Measurements from ENCODE around the gene LRBA. TPM values are rescaled to one million over a fixed set of nuclear protein-coding genes. Genes with fewer than 3 reads are reported as not detected.

Gene LRBA
- total and polyA plus RNA-seq, 9 of the 15 experiments (the other 6 are each of a cell fraction or from before 2014, with no cell fraction given) = 24.2 to 88.7 (median 59.7) TPM

DNA sequence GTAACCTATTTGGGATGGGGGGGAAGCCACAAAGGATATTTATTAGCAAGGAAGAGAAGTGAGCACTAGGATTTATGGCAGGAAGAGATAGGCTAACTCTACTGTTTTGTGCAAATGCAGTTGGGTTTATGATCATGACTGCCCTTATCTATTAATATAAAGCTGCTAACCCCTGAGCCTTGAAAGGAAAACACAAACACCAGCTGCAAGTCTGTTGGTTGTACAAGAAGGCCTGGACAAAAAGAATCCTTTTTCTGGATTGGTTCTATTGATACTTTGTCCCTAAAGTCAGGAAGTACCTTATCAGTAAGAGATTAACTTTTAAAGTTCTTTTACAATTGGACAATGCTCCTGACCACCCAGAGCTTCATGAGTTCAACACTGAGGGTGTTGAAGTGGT, 188.8 kb downstream of the LRBA start:
- H3K9me1 ChIP-seq (ENCODE audit: control insufficient read depth, insufficient read depth, low read length) = no peaks in the 10 kb centered on the region
- intact Hi-C loops (cut with micrococcal nuclease) (no loop called here), in situ Hi-C loops (cut with MboI) (no loop called here)
- no peak overlapping the region for H3K9ac ChIP-seq (ENCODE audit: insufficient read depth in 1 of 2, low read depth in 2 of 2, low read length in 2 of 2)
- DNase-seq (ENCODE audit: extremely low read depth in 1 of 4, low spot score in 3 of 4) (no peak), FAIRE-seq (no peak), ATAC-seq (no peak)
- ChIA-PET CTCF (ENCODE audit: low intra/inter-chr PET ratio) (no interaction called here), POLR2A (no interaction called here)
- H3K27me3 ChIP-seq (ENCODE audit: control insufficient read depth in 2 of 2, insufficient read depth in 2 of 2, low read length in 2 of 2) = no peaks in the 10 kb centered on the region
- no peak overlapping the region for H3K4me3 ChIP-seq
- no TSS peak for BruUV-seq (replicated peaks)
- no peak overlapping the region for H3K4me2 ChIP-seq (ENCODE audit: insufficient read depth, low read length)
- H3K79me2 ChIP-seq (ENCODE audit: control insufficient read depth, insufficient read depth, low read length) = no peaks in the 10 kb centered on the region; the same call in 2 of the 3 replicates
- H4K20me1 ChIP-seq (replicated peaks; ENCODE audit: control insufficient read depth, insufficient read depth, low read length) = no peaks in the 10 kb centered on the region
- no peak overlapping the region for H3K27ac ChIP-seq (ENCODE audit: extremely low read depth, low read depth, low read length)
- H2AFZ ChIP-seq (ENCODE audit: low read depth, low read length) = no peak overlapping the region
- H3K4me1 ChIP-seq (replicated peaks in 1 of 2; ENCODE audit: control insufficient read depth in 2 of 2, insufficient read depth in 2 of 2, low read length in 2 of 2) = no peaks in the 10 kb centered on the region
- no peaks in the 10 kb centered on the region for H3K9me3 ChIP-seq (replicated peaks; ENCODE audit: control insufficient read depth, insufficient read depth, low read depth, low read length)
- TF ChIP-seq MECOM (CRISPR knock-in tag; IDR thresholded peaks at IDR 0.05) (no peak), SUPT5H (IDR thresholded peaks at IDR 0.05) (no peak)
- H3K36me3 ChIP-seq (ENCODE audit: control insufficient read depth, insufficient read depth, low read length) = peaks cover 50% of the 10 kb centered on the region; the same call in 2 of the 3 replicates

DNA sequence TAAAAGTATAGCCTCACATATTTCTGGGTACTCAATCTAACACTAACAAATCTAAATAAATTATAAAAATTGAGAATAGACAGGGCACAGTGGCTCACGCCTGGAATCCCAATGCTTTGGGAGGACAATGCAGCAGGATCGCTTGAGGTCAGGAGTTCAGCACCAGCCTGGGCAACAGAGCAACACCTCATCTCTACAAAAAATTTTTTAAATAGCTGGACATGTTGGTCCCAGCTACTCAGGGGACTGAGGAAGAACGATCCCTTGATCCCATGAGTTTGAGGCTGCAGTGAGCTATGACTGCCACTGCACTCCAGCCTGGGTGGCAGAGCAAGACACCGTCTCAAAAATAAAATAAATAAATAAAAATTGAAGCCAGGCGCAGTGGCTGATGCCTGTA, 192.7 kb downstream of the LRBA start:
- Histone ChIP-seq H3K9me3 (replicated peaks; ENCODE audit: control insufficient read depth, insufficient read depth, low read depth, low read length) (no peaks in the 10 kb centered on the region), H2AFZ (ENCODE audit: low read depth, low read length) (no peak overlapping the region), H3K4me1 (replicated peaks in 1 of 2; ENCODE audit: control insufficient read depth in 2 of 2, insufficient read depth in 2 of 2, low read length in 2 of 2) (no peaks in the 10 kb centered on the region), H3K27me3 (ENCODE audit: control insufficient read depth in 2 of 2, insufficient read depth in 2 of 2, low read length in 2 of 2) (no peaks in the 10 kb centered on the region), H3K9me1 (ENCODE audit: control insufficient read depth, insufficient read depth, low read length) (no peaks in the 10 kb centered on the region), H3K4me2 (ENCODE audit: insufficient read depth, low read length) (no peak overlapping the region), H3K27ac (ENCODE audit: extremely low read depth, low read depth, low read length) (no peak overlapping the region), H3K4me3 (no peak overlapping the region), H4K20me1 (replicated peaks; ENCODE audit: control insufficient read depth, insufficient read depth, low read length) (no peaks in the 10 kb centered on the region), H3K79me2 (ENCODE audit: control insufficient read depth, insufficient read depth, low read length) (no peaks in the 10 kb centered on the region; the same call in 2 of the 3 replicates), H3K9ac (ENCODE audit: insufficient read depth in 1 of 2, low read depth in 2 of 2, low read length in 2 of 2) (no peak overlapping the region), H3K36me3 (ENCODE audit: control insufficient read depth, insufficient read depth, low read length) (peaks cover 35% of the 10 kb centered on the region; the same call in 2 of the 3 replicates)
- no peak for DNase-seq (ENCODE audit: extremely low read depth in 1 of 4, low spot score in 3 of 4)
- intact Hi-C loops (cut with micrococcal nuclease) = no loop called here
- POLR2A ChIA-PET = no interaction called here
- CTCF ChIA-PET (ENCODE audit: low intra/inter-chr PET ratio) = no interaction called here
- in situ Hi-C loops (cut with MboI) = no loop called here
- no peak for FAIRE-seq
- ATAC-seq = no peak
- 91% methylated on average over 5 of the region's 5 CpGs for WGBS (ENCODE audit: insufficient coverage, low coverage, missing lambda C conversion rate)
- no peak for TF ChIP-seq ZNF3 (CRISPR knock-in tag; IDR thresholded peaks at IDR 0.05)
- BruUV-seq (replicated peaks) = no TSS peak

Data from K562 (cell line).